NCI-H2029 treated with DMSO at 0.1 percent for 48 hours (cell line): ENCODE measurements around the gene SAC3D1.

ENCODE experiments used
- DNase-seq: peaks from one replicate; lab custom pipeline; 2025; lab: John Stamatoyannopoulos, UW

The SAC3D1 gene

GRCh38 chr11:65087827-65088226 lies 46.8 kb downstream of the SAC3D1 start:
- no peak for DNase-seq

GRCh38 chr11:65089621-65090020 lies 48.6 kb downstream of the SAC3D1 start:
- no peak for DNase-seq

- no peak for DNase-seq
Measured at GRCh38 chr11:65090628-65091027, 49.6 kb downstream of the SAC3D1 start.
